ENCODE results near the gene ATG7. TPM values are rescaled to one million over a fixed set of nuclear protein-coding genes. Genes with fewer than 3 reads are reported as not detected.

The ATG7 gene
- total RNA-seq, 4 donors from 2014 or later: 31.3 to 67.7 (median 51.3) TPM

DNA sequence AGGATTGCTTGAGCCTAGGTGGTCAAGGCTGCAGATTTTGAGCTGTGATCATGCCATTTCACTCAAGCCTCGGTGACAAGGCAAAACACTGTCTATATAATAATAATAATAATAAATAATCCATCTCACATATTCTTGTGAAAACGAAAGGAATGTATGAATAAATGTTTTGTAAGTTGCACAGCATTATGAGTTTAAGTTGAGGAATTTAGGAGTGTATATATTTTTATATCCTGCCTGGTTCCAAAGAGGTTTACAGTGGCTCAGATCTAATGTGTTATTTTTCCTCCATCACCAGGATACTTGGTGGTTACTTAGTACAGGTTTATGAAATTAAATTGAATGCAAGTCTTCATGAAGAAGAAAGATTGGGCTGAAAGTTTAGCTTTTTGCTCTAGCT is 77.2 kb downstream of the ATG7 start:
- Histone ChIP-seq H3K4me3 (no peak overlapping the region), H3K9me3 (no peaks in the 10 kb centered on the region), H3K27me3 (no peaks in the 10 kb centered on the region), H3K27ac (no peak overlapping the region), H3K4me1 (peaks cover 0 to 8% (median 0%) of the 10 kb centered on the region in 3 donors), H3K36me3 (peaks cover 8 to 72% (median 13%) of the 10 kb centered on the region in 3 donors)
- TF ChIP-seq POLR2A (IDR thresholded peaks at IDR 0.05) (no peak), CTCF (IDR thresholded peaks at IDR 0.05) (no peak)
- no peak for DNase-seq
- intact Hi-C loops (cut with DNase I): no loop called here
- 68 to 95% methylated on average over 2 of the region's 2 CpGs for WGBS, 2 donors

- Histone ChIP-seq H3K36me3 (peaks cover 8 to 76% (median 13%) of the 10 kb centered on the region in 3 donors), H3K27ac (peak overlapping the region in 1 of 4 donors; percentile 37), H3K9me3 (no peaks in the 10 kb centered on the region), H3K27me3 (no peaks in the 10 kb centered on the region), H3K4me1 (peaks cover 0 to 8% (median 0%) of the 10 kb centered on the region in 3 donors), H3K4me3 (no peak overlapping the region)
- no peak for DNase-seq
- intact Hi-C loops (cut with DNase I): no loop called here
- 53 to 64% methylated on average over 2 of the region's 2 CpGs for WGBS, 2 donors
- no peak for TF ChIP-seq POLR2A (IDR thresholded peaks at IDR 0.05)
These were observed 78.2 kb downstream of the ATG7 start for GRCh38 chr3:11350374-11350773.

DNA sequence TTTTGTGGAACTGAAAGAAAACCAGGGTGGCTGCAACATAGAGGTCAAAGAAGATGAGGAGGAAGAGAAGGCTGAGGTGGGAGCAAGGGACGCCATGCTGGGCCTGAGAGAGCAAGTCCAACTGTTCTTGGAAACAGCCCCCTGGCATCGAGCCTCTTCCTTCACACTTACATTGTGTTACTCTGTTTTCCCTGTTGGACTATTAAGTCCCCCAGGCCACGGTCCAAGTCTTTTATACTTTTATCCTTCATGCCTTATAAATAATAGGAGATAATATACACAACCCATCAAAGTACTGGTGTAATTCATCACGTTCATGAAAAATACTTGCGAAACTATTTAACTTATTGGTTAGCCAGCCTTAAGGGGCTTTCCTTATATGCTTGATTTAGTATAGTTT is 79.3 kb downstream of the ATG7 start:
- no peak overlapping the region for H3K27ac ChIP-seq
- H3K27me3 ChIP-seq: no peaks in the 10 kb centered on the region
- H3K9me3 ChIP-seq: no peaks in the 10 kb centered on the region
- intact Hi-C loops (cut with DNase I): no loop called here
- DNase-seq: no peak
- WGBS, 2 donors: 65 to 74% methylated on average over 5 of the region's 5 CpGs
- peaks cover 8 to 71% (median 13%) of the 10 kb centered on the region in 3 donors for H3K36me3 ChIP-seq
- no peak overlapping the region for H3K4me3 ChIP-seq
- peaks cover 0 to 8% (median 0%) of the 10 kb centered on the region in 3 donors for H3K4me1 ChIP-seq
- no peak for TF ChIP-seq POLR2A (IDR thresholded peaks at IDR 0.05)
- no peak for TF ChIP-seq CTCF (IDR thresholded peaks at IDR 0.05)

GRCh38 chr3:11356269-11356668 is 84.1 kb downstream of the ATG7 start:
- Histone ChIP-seq H3K9me3 (no peaks in the 10 kb centered on the region), H3K27me3 (no peaks in the 10 kb centered on the region), H3K36me3 (peaks cover 0 to 78% (median 14%) of the 10 kb centered on the region in 3 donors), H3K27ac (no peak overlapping the region), H3K4me3 (no peak overlapping the region), H3K4me1 (no peaks in the 10 kb centered on the region)
- DNase-seq: no peak
- 79 to 81% methylated on average over 1 of the region's 1 CpG for WGBS, 2 donors
- intact Hi-C loops (cut with DNase I): no loop called here
- TF ChIP-seq POLR2A (IDR thresholded peaks at IDR 0.05) (no peak), CTCF (IDR thresholded peaks at IDR 0.05) (no peak)

DNA sequence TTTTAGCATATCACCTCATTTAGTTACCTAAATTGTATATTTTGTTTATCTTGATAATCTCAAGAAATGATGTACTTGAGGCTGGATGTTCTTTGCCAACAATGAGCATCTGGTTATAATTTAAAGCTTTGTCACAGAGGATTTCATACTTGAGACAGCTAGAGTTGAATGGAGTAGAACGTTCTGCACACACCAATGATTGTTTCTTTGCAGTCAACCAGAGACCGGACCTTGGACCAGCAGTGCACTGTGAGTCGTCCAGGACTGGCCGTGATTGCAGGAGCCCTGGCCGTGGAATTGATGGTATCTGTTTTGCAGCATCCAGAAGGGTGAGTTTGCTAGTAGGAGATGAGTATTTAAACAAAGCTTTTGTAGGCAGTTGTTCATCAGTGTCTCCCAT is 90.4 kb downstream of the ATG7 start:
- Histone ChIP-seq H3K4me1 (peaks cover 0 to 20% (median 9%) of the 10 kb centered on the region in 3 donors), H3K9me3 (no peaks in the 10 kb centered on the region), H3K36me3 (peaks cover 7 to 84% (median 22%) of the 10 kb centered on the region in 3 donors), H3K27ac (peak overlapping the region in 1 of 4 donors; percentile 39), H3K27me3 (no peaks in the 10 kb centered on the region), H3K4me3 (no peak overlapping the region)
- intact Hi-C loops (cut with DNase I): no loop called here
- WGBS, 2 donors: 56 to 71% methylated on average over 3 to 5 of the region's 5 CpGs
- no peak for DNase-seq
- no peak for TF ChIP-seq POLR2A (IDR thresholded peaks at IDR 0.05)
- no peak for TF ChIP-seq CTCF (IDR thresholded peaks at IDR 0.05)

DNA sequence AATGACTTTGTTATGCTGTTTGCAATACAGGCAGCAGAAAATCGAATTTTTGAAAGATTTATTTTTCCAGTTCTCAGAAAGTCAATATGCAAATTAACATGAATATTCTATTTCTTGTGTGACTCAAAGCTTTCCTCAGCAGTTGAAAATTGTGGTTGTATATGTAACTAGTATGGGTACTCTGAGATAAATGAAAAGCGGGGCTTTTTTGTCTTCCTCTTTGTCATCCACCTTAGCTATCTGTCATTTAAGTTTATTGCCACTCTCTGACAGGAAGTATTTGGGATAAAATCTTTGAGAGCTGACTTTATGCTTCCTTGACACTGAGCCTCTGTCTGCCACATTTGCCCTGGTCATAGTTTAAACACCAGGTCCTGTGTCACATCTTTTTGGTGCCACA is 91.5 kb downstream of the ATG7 start:
- no peaks in the 10 kb centered on the region for H3K27me3 ChIP-seq
- no peak for DNase-seq
- intact Hi-C loops (cut with DNase I): no loop called here

More for the DNA sequence above, 91.5 kb downstream of the ATG7 start:
- WGBS, 2 donors: 60 to 65% methylated on average over 2 of the region's 2 CpGs
- Histone ChIP-seq H3K36me3 (peaks cover 7 to 77% (median 18%) of the 10 kb centered on the region in 3 donors), H3K4me3 (no peak overlapping the region), H3K4me1 (peaks cover 0 to 28% (median 14%) of the 10 kb centered on the region in 3 donors), H3K27ac (no peak overlapping the region), H3K9me3 (no peaks in the 10 kb centered on the region)
- TF ChIP-seq POLR2A (IDR thresholded peaks at IDR 0.05) (no peak), CTCF (IDR thresholded peaks at IDR 0.05) (no peak)
